ENCODE measurements around the gene TBX20. TPM values are rescaled to one million over a fixed set of nuclear protein-coding genes. Genes with fewer than 3 reads are reported as not detected.

Gene TBX20
- total RNA-seq, 1 experiment from 2014 or later, result not detected

DNA sequence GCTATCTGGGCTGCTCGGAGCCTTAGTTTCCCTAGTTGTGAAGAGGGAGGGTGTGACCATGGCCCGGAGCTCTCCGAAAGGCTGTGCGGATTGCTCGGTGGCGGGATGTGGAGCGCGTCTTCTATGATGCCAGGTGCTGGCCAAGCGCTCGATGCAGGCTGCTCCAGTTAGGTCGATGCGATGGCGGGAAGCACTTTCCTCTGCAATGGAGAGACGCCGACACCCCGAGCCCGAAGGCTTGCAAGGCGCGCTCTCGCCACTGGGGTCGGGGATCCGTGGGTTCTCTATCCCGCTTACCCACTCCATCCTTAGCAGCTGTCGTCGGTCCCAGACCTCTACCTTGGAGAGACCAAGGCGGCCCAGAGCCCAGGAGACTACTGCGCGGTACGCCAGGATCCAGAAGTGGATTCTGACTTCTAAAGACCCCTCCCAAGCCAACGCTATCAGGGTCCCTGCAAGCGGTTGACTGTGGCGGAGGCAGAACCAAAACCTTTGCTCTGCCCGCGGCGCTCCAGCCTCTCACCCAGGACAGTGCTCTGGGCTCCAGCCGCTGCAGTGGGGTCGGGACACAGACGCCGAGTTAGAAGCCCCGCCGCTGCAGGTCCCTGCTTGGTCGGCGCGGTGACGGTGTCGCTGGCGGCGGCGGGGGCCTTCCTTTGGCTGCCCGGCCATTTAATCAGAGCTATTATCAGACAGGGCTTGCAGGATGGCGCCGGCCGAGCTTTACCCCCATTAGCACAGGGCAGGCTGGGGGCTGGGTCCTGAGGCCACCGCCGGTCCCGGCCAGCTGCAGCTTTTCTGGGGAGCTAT, 7.8 kb upstream of the TBX20 start:
- H3K27ac Mint-ChIP-seq, result no peak overlapping the region
- no peak overlapping the region for H2BK12ac ChIP-seq (ENCODE audit: insufficient read length, low read depth, low read length)
- no peak overlapping the region for H2BK120ac ChIP-seq (ENCODE audit: low read depth, low read length, poor library complexity, severe bottlenecking)
- no peak overlapping the region for H3K18ac ChIP-seq (ENCODE audit: insufficient read length, low read depth, low read length)
- peaks cover 36 to 45% of the 10 kb centered on the region in 2 experiments for H3K4me1 Mint-ChIP-seq
- no peak overlapping the region for H2BK15ac ChIP-seq (ENCODE audit: low read depth, low read length)
- no peak overlapping the region for H2BK5ac ChIP-seq (ENCODE audit: insufficient read length, low read length)
- H3K4me3 Mint-ChIP-seq, result peak overlapping the region; percentile 57 to 84
- no peak overlapping the region for H2AK5ac ChIP-seq (ENCODE audit: insufficient read length, low read length)
- peak overlapping the region; percentile 65 for H3K4me2 ChIP-seq (ENCODE audit: insufficient read depth, insufficient read length, low read length)
- H3K9ac ChIP-seq (ENCODE audit: extremely low read depth, insufficient read length, low read length), result no peak overlapping the region
- no peak overlapping the region for H3K56ac ChIP-seq (ENCODE audit: insufficient read length, low read depth, low read length)
- H2AFZ ChIP-seq (ENCODE audit: low read length), result no peak overlapping the region
- H3K9me3 Mint-ChIP-seq, result no peaks in the 10 kb centered on the region; a peak in 1 of 5 replicates
- peak; percentile 37 for TF ChIP-seq CTCF (conservative IDR thresholded peaks at IDR 0.05)
- H3K27me3 Mint-ChIP-seq (ENCODE audit: low read depth), result peaks cover 95% of the 10 kb centered on the region
- no peak overlapping the region for H3K4ac ChIP-seq (ENCODE audit: low read depth, low read length)
- no peak overlapping the region for H2BK20ac ChIP-seq (ENCODE audit: low read depth, low read length, poor library complexity, severe bottlenecking)
- H3K9me3 ChIP-seq (ENCODE audit: control insufficient read depth, low read depth, low read length), result no peaks in the 10 kb centered on the region
- no peak overlapping the region for H3K23ac ChIP-seq (ENCODE audit: insufficient read length, low read depth, low read length)
- H3K27ac ChIP-seq (ENCODE audit: insufficient read length, low read depth, low read length), result no peak overlapping the region
- no CpG with 5 or more reads among the region's 56 CpGs for WGBS (ENCODE audit: extremely low coverage, insufficient read length, low lambda C conversion rate)
- H3K23me2 ChIP-seq (ENCODE audit: insufficient read length, low read depth, low read length, poor library complexity, severe bottlenecking), result peaks cover 22% of the 10 kb centered on the region
- H3T11ph ChIP-seq (ENCODE audit: low read length), result no peak overlapping the region
- no peaks in the 10 kb centered on the region for H3K79me2 ChIP-seq (ENCODE audit: insufficient read depth, low read length)
- peaks cover 63% of the 10 kb centered on the region for H3K27me3 ChIP-seq (ENCODE audit: insufficient read depth, low read length)
- no peaks in the 10 kb centered on the region for H4K20me1 ChIP-seq (ENCODE audit: control insufficient read depth, insufficient read depth, insufficient read length)
- no peak overlapping the region for H3K14ac ChIP-seq (ENCODE audit: insufficient read depth, low read length)
- no peaks in the 10 kb centered on the region for H3K79me1 ChIP-seq (ENCODE audit: insufficient read depth, low read depth, low read length, poor library complexity, severe bottlenecking)
- H4K91ac ChIP-seq (ENCODE audit: insufficient read length, low read depth, low read length), result no peak overlapping the region
- DNase-seq, result peak; percentile 70
- no peaks in the 10 kb centered on the region for H3K36me3 Mint-ChIP-seq (ENCODE audit: insufficient read depth in 1 of 3, low read depth in 3 of 3)
- no peak overlapping the region for H4K8ac ChIP-seq (replicated peaks; ENCODE audit: insufficient read length, low read depth, low read length)
- H3K4me1 ChIP-seq (ENCODE audit: insufficient read depth, low read length), result peaks cover 6% of the 10 kb centered on the region; the same call in 1 of the 2 replicates
- H4K5ac ChIP-seq (ENCODE audit: insufficient read length, low read depth, low read length), result no peak overlapping the region
